GM12872 (cell line): ENCODE data around the gene RTN4R.

ENCODE experiments used
- CTCF ChIP-seq: IDR thresholded peaks from 3 replicates; pipeline ENCODE4 v1.5.1; 2011; ENCODE audit warnings: low read depth, mild to moderate bottlenecking, low read length, moderate library complexity; ENCODE audit not compliant: insufficient read depth

Gene RTN4R

GRCh38 chr22:20207277-20208025 is 60.7 kb downstream of the RTN4R start:
- no peak for TF ChIP-seq CTCF

DNA sequence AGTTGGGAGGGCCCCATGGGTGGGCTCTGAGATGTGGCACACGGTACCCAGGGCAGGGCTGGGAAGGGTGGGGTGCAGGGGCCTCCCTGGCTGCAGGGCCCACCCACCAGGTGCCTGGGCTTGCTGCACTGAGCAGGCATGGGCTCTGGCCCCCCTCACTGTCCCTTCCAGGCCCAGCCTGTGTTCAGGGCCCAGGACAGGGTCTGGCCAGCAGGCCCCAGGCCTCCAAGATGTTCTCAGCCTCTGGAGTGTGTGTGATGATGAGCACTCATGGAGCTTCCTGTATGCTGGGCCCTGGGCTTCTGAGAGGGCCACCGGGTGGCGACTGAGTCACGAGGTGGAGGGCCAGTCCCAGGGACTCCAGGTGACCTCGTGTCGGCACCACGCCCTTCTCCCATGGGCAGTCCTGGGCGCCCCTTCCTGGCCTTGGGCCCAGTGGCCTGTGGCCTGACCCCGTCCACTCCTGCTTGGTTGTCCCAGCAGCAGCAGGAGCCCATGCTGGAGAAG is 61.4 kb downstream of the RTN4R start:
- no peak for TF ChIP-seq CTCF

DNA sequence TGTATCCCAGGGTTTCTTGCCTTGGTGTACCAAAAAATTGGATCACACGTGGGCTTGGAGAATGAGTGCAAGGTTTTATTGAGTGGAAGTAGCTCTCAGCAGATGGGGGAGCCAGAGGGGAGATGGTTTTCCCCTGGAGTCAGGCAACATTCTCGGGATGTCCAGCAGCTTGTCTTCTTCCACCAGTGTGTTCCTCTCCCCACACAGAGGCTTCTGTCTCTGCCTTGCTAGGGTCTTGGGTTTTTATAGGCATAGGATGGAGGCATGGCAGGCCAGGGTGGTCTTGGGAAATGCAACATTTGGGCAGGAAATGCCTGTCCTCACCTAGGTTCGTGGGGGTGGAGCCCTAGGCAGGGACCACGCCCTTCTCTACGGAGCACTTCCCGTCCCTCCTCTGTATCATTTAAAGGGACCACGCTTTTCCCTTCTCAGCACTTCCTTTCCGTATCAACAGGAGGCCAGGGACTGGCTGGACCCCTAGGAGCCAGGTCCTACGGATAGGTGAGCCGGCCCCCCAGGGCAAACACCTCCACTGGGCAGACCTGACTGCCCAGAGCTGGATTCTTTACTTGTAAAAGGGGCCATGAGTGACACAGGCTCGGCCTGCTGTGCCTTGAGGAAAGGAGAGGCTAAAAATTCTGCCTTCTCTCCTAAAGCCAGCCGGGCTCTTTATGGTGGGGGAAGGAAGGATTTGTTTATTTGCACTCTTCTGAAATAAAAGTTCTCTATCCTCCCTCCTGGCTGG is 62.0 kb downstream of the RTN4R start:
- TF ChIP-seq CTCF = no peak

- no peak for TF ChIP-seq CTCF
Observed at GRCh38 chr22:20205464-20205963, 62.6 kb downstream of the RTN4R start.

GRCh38 chr22:20204806-20205205 is 63.3 kb downstream of the RTN4R start:
- TF ChIP-seq CTCF = no peak

DNA sequence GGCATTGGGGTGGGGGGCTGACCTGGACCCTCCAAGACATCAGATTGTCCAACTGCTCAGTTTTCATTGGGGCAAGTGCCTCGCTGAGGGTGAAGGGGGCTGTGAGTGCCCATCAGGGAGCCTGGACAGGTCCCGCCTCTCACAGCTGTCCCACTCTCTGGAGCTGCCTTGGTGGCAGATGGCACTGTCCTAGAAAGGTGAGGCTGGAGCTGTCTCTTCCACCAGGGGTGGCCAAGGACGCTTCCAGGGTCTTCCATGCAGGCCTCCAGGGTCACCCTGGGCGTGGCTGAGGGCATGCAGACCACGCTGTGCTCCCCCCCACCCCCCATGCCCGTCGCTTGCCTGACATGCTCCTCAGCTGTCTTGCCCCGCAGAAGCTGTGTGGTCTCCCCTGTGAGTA is 63.8 kb downstream of the RTN4R start:
- no peak for TF ChIP-seq CTCF

DNA sequence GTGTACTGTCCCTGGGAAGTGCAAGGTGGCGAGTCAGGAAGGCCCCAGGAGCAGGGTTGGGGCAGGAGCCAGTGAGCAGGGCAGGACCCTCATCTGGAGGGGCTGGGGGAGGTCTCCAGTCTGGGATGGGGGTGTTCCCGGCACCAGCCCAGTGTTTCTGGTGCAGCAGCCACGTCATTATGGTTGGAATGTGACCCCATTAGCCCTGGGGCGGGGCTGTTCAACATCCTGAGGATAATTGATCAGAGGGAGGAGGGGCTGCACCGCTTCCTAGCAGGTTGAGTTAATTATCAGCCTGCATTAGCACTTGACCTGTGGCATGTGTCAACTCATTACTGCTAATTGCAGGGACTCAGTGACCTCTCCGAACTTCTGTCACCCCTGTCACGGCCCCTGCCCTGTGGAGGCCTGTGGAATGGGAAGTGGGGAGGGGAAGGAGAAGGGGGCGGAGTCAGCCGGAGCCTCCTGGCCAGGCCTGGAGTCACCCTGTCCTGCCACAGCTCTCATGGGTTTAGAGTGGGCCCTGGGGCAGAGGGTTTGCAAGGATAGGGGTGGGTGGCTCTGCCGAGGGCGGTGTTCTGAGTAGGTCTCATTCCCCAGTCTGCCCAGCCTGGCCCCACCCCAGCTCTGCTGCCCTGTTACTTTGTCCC is 64.4 kb downstream of the RTN4R start:
- TF ChIP-seq CTCF = no peak
